HepG2 (cell line): Measurements from ENCODE around the gene MINDY2. TPM values are rescaled to one million over a fixed set of nuclear protein-coding genes. Genes with fewer than 3 reads are reported as not detected.

Source experiments
- AHDC1 ChIP-seq: sonication (generic); formaldehyde crosslinking; IDR thresholded peaks from 2 replicates; pipeline ENCODE4 v1.5.1; 2020; ENCODE audit warnings: mild to moderate bottlenecking, missing genetic modification reagents, borderline replicate concordance
- ATF2 ChIP-seq: sonication (generic); formaldehyde crosslinking; IDR thresholded peaks from 2 replicates; pipeline ENCODE4 v1.4.0; 2020; ENCODE audit warnings: missing genetic modification reagents
- DRAP1 ChIP-seq: IDR thresholded peaks from 2 replicates; pipeline ENCODE4 v1.6.1; 2016; ENCODE audit warnings: missing genetic modification reagents, missing compliant biosample characterization
- FOXP4 ChIP-seq: sonication (generic); formaldehyde crosslinking; IDR thresholded peaks from 2 replicates; pipeline ENCODE4 v1.4.0; 2020; ENCODE audit warnings: missing genetic modification reagents
- NFE2L1 ChIP-seq: sonication (generic); formaldehyde crosslinking; IDR thresholded peaks from 2 replicates; pipeline ENCODE4 v1.4.0; 2020; ENCODE audit warnings: missing genetic modification reagents, mild to moderate bottlenecking, borderline replicate concordance
- PAXIP1 ChIP-seq: sonication (generic); formaldehyde crosslinking; conservative IDR thresholded peaks from 2 replicates; pipeline ENCODE4 v1.4.0; 2020; ENCODE audit warnings: mild to moderate bottlenecking, missing genetic modification reagents, moderate library complexity
- SOX6 ChIP-seq, 2 experiments: fragments of 450-650 bp in 1 of 2; sonication (generic) in 1 of 2; formaldehyde crosslinking in 1 of 2; IDR thresholded peaks; 2 replicates each; pipeline versions ENCODE4 v1.4.0 to v1.6.1; 2017 to 2020; ENCODE audit warnings: antibody characterized with exemption in 1 of 2, mild to moderate bottlenecking in 1 of 2, missing genetic modification reagents in 1 of 2
- U2AF2 ChIP-seq: fragments of 200-400 bp; formaldehyde crosslinking; IDR thresholded peaks from 2 replicates; pipeline ENCODE4 v1.6.1; 2017; ENCODE audit warnings: low read depth, mild to moderate bottlenecking, low read length
- ZNF230 ChIP-seq: sonication (generic); formaldehyde crosslinking; IDR thresholded peaks from 2 replicates; pipeline ENCODE4 v1.4.0; 2020; ENCODE audit warnings: mild to moderate bottlenecking, missing genetic modification reagents
- ZNF430 ChIP-seq: sonication (generic); formaldehyde crosslinking; IDR thresholded peaks from 2 replicates; pipeline ENCODE4 v1.9.0; 2021; ENCODE audit warnings: mild to moderate bottlenecking, missing genetic modification reagents
- ZNF770 ChIP-seq: sonication (generic); formaldehyde crosslinking; IDR thresholded peaks from 2 replicates; pipeline ENCODE4 v1.5.0; 2020; ENCODE audit warnings: mild to moderate bottlenecking, missing genetic modification reagents
- polyA plus RNA-seq, 8 experiments: library from polyadenylated mRNA; depleted of rRNA in 3 of 8; stranded (reverse) in 7 of 8; unstranded in 1 of 8; fragments of >200 nt; fragmentation: Illumina TruSeq in 4 of 8; extraction: Trizol in 4 of 8; gene quantifications; 2 replicates each; pipeline versions ENCODE4 v1.2.1 to v1.2.3, GENCODE V29; 2011 to 2016; ENCODE audit warnings: low read depth in 4 of 8, missing spikeins in 1 of 8, mixed read lengths in 1 of 8; ENCODE audit not compliant: insufficient read depth in 1 of 8
- total RNA-seq, 5 experiments: library from RNA; depleted of rRNA; stranded (reverse); fragments of >200 nt; fragmentation: Illumina TruSeq; extraction: Trizol; gene quantifications; 2 replicates each; pipeline ENCODE4 v1.2.3, GENCODE V29; 2016; ENCODE audit warnings: low read depth in 1 of 5

The MINDY2 gene
- total and polyA plus RNA-seq, 2 of the 13 experiments (the other 11 are each of a cell fraction or from before 2014, with no cell fraction given): 7.2 to 12.6 TPM

GRCh38 chr15:58742819-58743502 lies 28.1 kb upstream of the MINDY2 start (continued):
- TF ChIP-seq ZNF770 (peak; percentile 50; the same call in 1 of the 2 replicates), FOXP4 (CRISPR knock-in tag) (peak; percentile 89), ZNF430 (0 out of 2 replicates have a peak, but pooled peaks have one; percentile 30), ZNF230 (CRISPR knock-in tag) (peak; percentile 40; the same call in 1 of the 2 replicates), AHDC1 (CRISPR knock-in tag) (peak; percentile 21; the same call in 1 of the 2 replicates), NFE2L1 (CRISPR knock-in tag) (no peak), SOX6 (IDR thresholded peaks at IDR 0.05) (no peak), SOX6 (CRISPR knock-in tag; IDR thresholded peaks at IDR 0.05) (peak; percentile 57), DRAP1 (CRISPR knock-in tag) (no peak), PAXIP1 (CRISPR knock-in tag) (peak; percentile 80), ATF2 (CRISPR knock-in tag) (peak; percentile 35; the same call in 1 of the 2 replicates), U2AF2 (no peak)
